ENCODE measurements around the gene ATG13.

GRCh38 chr11:46666516-46666915 is 49.2 kb downstream of the ATG13 start:
- TF ChIP-seq JUND (IDR thresholded peaks at IDR 0.05) (no peak), GABPA (IDR thresholded peaks at IDR 0.05; ENCODE audit: low read depth) (no peak), EP300 (IDR thresholded peaks at IDR 0.05; ENCODE audit: borderline replicate concordance in 1 of 2, low read depth in 1 of 2, low read length in 1 of 2) (no peak), CTCF (IDR thresholded peaks at IDR 0.05) (no peak)

Data from SK-N-SH (cell line).